WTC11 (cell line): ENCODE data around the gene OAT. TPM values are rescaled to one million over a fixed set of nuclear protein-coding genes. Genes with fewer than 3 reads are reported as not detected.

ENCODE experiments used
- ATAC-seq: fragments of 200-7000 bp; cut with Tn5 transposase; 2 replicates; pipeline ENCODE4 v1.10.0; 2021; ENCODE audit warnings: mild to moderate bottlenecking, moderate library complexity
- CTCF ChIA-PET: fragments of 300-600 bp; sonication (Branson Sonifier 250); formaldehyde crosslinking; loops from one replicate; lab custom pipeline; 2021; ENCODE audit warnings: antibody characterized with exemption; lab: Charles Lee
- POLR2A ChIA-PET: fragments of 350-600 bp; sonication (Branson Sonifier 250); formaldehyde crosslinking; loops from one replicate; lab custom pipeline; 2021; ENCODE audit warnings: antibody characterized with exemption; lab: Charles Lee
- DNase-seq: peaks from one replicate; pipeline ENCODE4 v3.0.0; 2021; ENCODE audit warnings: low spot score
- H3K27ac Mint-ChIP-seq: 2 replicates; pipeline ENCODE4 v1.8.0; 2021; ENCODE audit warnings: mixed read lengths
- H3K27me3 Mint-ChIP-seq: 2 replicates; pipeline ENCODE4 v1.8.0; 2021; ENCODE audit warnings: low read depth, mild to moderate bottlenecking, moderate library complexity, mixed read lengths
- H3K36me3 Mint-ChIP-seq: 2 replicates; pipeline ENCODE4 v1.8.0; 2021; ENCODE audit warnings: mixed read lengths
- H3K4me1 Mint-ChIP-seq: 2 replicates; pipeline ENCODE4 v1.8.0; 2022; ENCODE audit warnings: mixed read lengths
- H3K4me3 Mint-ChIP-seq: 2 replicates; pipeline ENCODE4 v1.8.0; 2021; ENCODE audit warnings: mild to moderate bottlenecking, moderate library complexity, mixed read lengths
- H3K9me3 Mint-ChIP-seq: 2 replicates; pipeline ENCODE4 v1.8.0; 2021; ENCODE audit warnings: mixed read lengths
- CREM ChIP-seq: sonication (generic); formaldehyde crosslinking; IDR thresholded peaks from 2 replicates; pipeline ENCODE4 v1.8.1; 2022; ENCODE audit warnings: mild to moderate bottlenecking, missing genetic modification reagents, moderate library complexity
- EMX1 ChIP-seq: fragments of 250-450 bp; sonication (Bioruptor Pico); IDR thresholded peaks from 2 replicates; pipeline ENCODE4 v1.8.0; 2021; ENCODE audit warnings: mild to moderate bottlenecking
- ESRRA ChIP-seq: sonication (generic); formaldehyde crosslinking; IDR thresholded peaks from 2 replicates; pipeline ENCODE4 v1.8.1; 2022; ENCODE audit warnings: mild to moderate bottlenecking, missing genetic modification reagents, borderline replicate concordance
- JAZF1 ChIP-seq: fragments of 250-450 bp; sonication (Bioruptor Pico); IDR thresholded peaks from 2 replicates; pipeline ENCODE4 v1.9.0; 2021; ENCODE audit warnings: moderate library complexity, mild to moderate bottlenecking, inconsistent platforms
- MLX ChIP-seq: sonication (generic); formaldehyde crosslinking; IDR thresholded peaks from 2 replicates; pipeline ENCODE4 v1.8.1; 2023; ENCODE audit warnings: mild to moderate bottlenecking, missing genetic modification reagents, moderate library complexity
- NFATC4 ChIP-seq: fragments of 250-450 bp; sonication (Bioruptor Pico); IDR thresholded peaks from 2 replicates; pipeline ENCODE4 v1.9.0; 2021; ENCODE audit warnings: mild to moderate bottlenecking
- NR1H2 ChIP-seq: sonication (generic); formaldehyde crosslinking; IDR thresholded peaks from 2 replicates; pipeline ENCODE4 v1.9.0; 2021; ENCODE audit warnings: mild to moderate bottlenecking, moderate library complexity, missing genetic modification reagents
- OVOL2 ChIP-seq: fragments of 250-450 bp; sonication (Bioruptor Pico); IDR thresholded peaks from 2 replicates; pipeline ENCODE4 v1.9.0; 2021; ENCODE audit warnings: mild to moderate bottlenecking, borderline replicate concordance
- PREB ChIP-seq: sonication (generic); formaldehyde crosslinking; IDR thresholded peaks from 2 replicates; pipeline ENCODE4 v1.8.1; 2022; ENCODE audit warnings: mild to moderate bottlenecking, missing genetic modification reagents, moderate library complexity, borderline replicate concordance
- SP1 ChIP-seq: sonication (generic); formaldehyde crosslinking; conservative IDR thresholded peaks from 2 replicates; pipeline ENCODE4 v1.8.1; 2022; ENCODE audit warnings: missing genetic modification reagents
- TP53 ChIP-seq: sonication (generic); formaldehyde crosslinking; IDR thresholded peaks from 2 replicates; pipeline ENCODE4 v1.8.1; 2023; ENCODE audit warnings: mild to moderate bottlenecking, missing genetic modification reagents
- ZNF121 ChIP-seq: sonication (generic); formaldehyde crosslinking; IDR thresholded peaks from 2 replicates; pipeline ENCODE4 v1.8.0; 2023; ENCODE audit warnings: missing genetic modification reagents
- ZSCAN18 ChIP-seq: fragments of 250-450 bp; sonication (Bioruptor Pico); IDR thresholded peaks from 2 replicates; pipeline ENCODE4 v2.1.2; 2022; ENCODE audit warnings: mild to moderate bottlenecking, moderate library complexity
- total RNA-seq: library from RNA; stranded (reverse); gene quantifications from 3 replicates; pipeline ENCODE4 v1.2.3, GENCODE V29; 2021
- TF ChIP-seq, protein P1 (sequence below): sonication (generic); formaldehyde crosslinking; IDR thresholded peaks from 2 replicates; pipeline ENCODE4 v1.8.0; 2022; ENCODE audit warnings: mild to moderate bottlenecking, missing genetic modification reagents
- TF ChIP-seq, protein P2 (sequence below): sonication (generic); formaldehyde crosslinking; IDR thresholded peaks from 2 replicates; pipeline ENCODE4 v1.8.1; 2022; ENCODE audit warnings: mild to moderate bottlenecking, moderate library complexity, missing genetic modification reagents
- TF ChIP-seq, protein P3 (sequence below): sonication (generic); formaldehyde crosslinking; IDR thresholded peaks from 2 replicates; pipeline ENCODE4 v1.8.0; 2022; ENCODE audit warnings: mild to moderate bottlenecking, missing genetic modification reagents
- TF ChIP-seq, protein P4 (sequence below): sonication (generic); formaldehyde crosslinking; conservative IDR thresholded peaks from 2 replicates; pipeline ENCODE4 v1.8.1; 2023; ENCODE audit warnings: mild to moderate bottlenecking, low read depth, missing genetic modification reagents, moderate library complexity

The OAT gene
- total RNA-seq, 1 experiment from 2014 or later = 117 TPM

DNA sequence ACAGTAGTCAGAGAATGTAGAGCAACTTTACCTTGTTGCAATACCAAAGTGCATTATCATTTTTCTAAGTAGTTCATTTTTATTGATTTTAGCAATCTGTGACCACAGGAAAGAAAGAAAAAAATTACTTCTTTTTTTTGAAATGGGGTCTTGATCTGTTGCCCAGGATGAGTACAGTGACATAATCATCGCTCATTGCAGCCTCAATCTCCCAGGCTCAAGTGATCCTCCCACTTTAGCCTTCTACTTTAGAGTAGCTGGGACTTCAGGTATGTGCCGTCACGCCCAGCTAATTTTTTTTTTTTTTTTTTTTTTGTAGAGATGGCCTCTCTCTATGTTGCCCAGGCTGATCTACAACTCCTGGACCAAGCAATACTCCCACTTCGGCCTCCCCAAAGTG is 11.4 kb upstream of the OAT start:
- no peaks in the 10 kb centered on the region for H3K36me3 Mint-ChIP-seq
- no peak for DNase-seq
- H3K4me3 Mint-ChIP-seq = no peak overlapping the region
- H3K4me1 Mint-ChIP-seq = peaks cover 20% of the 10 kb centered on the region
- TF ChIP-seq MLX (CRISPR knock-in tag) (no peak), ZNF121 (peak; percentile 63; the same call in 1 of the 2 replicates)
- TF ChIP-seq, all 79 proteins: peak for 1
- Mint-ChIP-seq H3K27ac (no peak overlapping the region), H3K27me3 (no peaks in the 10 kb centered on the region; the same call in 1 of the 2 replicates), H3K9me3 (no peaks in the 10 kb centered on the region)
- CTCF ChIA-PET = interaction anchor here (0.7 to 1.7 kb wide), 6 partner anchors 11 to 135 kb away, joined by 3 to 5 read pairs (median 3); partner anchors contain the start of gene OAT
- POLR2A ChIA-PET = no interaction called here
- ATAC-seq = no peak

DNA sequence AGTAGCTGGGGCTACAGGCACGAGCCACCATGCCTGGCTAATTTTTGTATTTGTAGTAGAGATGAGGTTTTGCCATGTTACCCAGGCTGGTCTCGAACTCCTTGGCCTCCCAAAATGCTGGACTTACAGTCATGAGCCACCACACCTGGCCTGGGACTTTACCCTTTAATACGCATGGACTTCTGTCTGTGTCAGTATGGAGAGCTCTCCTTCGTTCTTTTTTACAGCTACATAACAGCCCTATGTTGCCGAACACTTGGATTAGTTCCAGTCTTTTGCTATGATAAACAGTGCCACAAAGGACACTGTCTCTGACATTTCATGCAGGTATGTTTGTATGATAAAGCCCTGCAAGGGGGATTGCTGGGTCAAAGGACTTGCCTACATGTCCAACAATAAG is 10.9 kb upstream of the OAT start:
- peaks cover 20% of the 10 kb centered on the region for H3K4me1 Mint-ChIP-seq
- H3K27me3 Mint-ChIP-seq = no peaks in the 10 kb centered on the region; the same call in 1 of the 2 replicates

DNA sequence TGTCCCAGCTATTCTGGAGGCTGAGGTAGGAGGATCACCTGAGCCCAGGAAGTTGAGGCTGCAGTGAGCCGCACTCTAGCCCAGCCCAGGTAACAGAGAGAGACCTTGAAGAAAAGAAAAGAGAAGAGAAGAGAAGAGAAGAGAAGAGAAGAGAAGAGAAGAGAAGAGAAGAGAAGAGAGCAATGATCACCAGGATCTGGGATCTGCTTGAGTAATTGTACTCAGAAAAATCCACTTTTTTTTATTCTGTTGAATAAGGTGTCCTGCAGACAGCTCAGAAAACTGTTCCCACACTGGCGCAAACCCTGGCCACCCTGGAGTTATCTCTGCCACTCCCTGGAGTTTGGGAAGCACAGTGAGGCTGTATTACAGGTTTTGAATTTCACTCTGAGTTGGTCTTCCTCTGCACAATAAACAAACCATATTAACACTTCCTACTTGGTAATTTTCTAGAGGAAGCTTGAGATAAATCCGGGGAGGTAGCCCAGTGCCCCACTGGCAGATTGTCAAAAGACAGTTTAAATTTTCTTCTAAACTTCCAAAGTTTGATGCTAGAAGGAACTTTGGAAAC is 9.6 kb upstream of the OAT start:
- ATAC-seq (no peak), DNase-seq (no peak)
- H3K9me3 Mint-ChIP-seq = no peaks in the 10 kb centered on the region
- H3K27ac Mint-ChIP-seq = no peak overlapping the region
- H3K36me3 Mint-ChIP-seq = no peaks in the 10 kb centered on the region
- H3K4me3 Mint-ChIP-seq = no peak overlapping the region
- CTCF ChIA-PET = interaction anchor here (1.0 to 2.1 kb wide), 4 partner anchors 9 to 34 kb away, joined by 3 to 8 read pairs (median 6); partner anchors contain the start of genes LHPP and OAT
- H3K27me3 Mint-ChIP-seq = no peaks in the 10 kb centered on the region; the same call in 1 of the 2 replicates
- POLR2A ChIA-PET = no interaction called here
- TF ChIP-seq TP53 (CRISPR knock-in tag) (no peak), PREB (CRISPR knock-in tag) (no peak)
- TF ChIP-seq, protein P1, sequence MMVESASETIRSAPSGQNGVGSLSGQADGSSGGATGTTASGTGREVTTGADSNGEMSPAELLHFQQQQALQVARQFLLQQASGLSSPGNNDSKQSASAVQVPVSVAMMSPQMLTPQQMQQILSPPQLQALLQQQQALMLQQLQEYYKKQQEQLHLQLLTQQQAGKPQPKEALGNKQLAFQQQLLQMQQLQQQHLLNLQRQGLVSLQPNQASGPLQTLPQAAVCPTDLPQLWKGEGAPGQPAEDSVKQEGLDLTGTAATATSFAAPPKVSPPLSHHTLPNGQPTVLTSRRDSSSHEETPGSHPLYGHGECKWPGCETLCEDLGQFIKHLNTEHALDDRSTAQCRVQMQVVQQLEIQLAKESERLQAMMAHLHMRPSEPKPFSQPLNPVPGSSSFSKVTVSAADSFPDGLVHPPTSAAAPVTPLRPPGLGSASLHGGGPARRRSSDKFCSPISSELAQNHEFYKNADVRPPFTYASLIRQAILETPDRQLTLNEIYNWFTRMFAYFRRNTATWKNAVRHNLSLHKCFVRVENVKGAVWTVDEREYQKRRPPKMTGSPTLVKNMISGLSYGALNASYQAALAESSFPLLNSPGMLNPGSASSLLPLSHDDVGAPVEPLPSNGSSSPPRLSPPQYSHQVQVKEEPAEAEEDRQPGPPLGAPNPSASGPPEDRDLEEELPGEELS (CRISPR knock-in tag) = no peak
- peaks cover 32% of the 10 kb centered on the region for H3K4me1 Mint-ChIP-seq

More for the DNA sequence above, 10.9 kb upstream of the OAT start:
- DNase-seq = no peak
- no peak for TF ChIP-seq SP1 (CRISPR knock-in tag)
- TF ChIP-seq, protein P2, sequence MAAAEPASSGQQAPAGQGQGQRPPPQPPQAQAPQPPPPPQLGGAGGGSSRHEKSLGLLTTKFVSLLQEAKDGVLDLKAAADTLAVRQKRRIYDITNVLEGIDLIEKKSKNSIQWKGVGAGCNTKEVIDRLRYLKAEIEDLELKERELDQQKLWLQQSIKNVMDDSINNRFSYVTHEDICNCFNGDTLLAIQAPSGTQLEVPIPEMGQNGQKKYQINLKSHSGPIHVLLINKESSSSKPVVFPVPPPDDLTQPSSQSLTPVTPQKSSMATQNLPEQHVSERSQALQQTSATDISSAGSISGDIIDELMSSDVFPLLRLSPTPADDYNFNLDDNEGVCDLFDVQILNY = no peak
- TF ChIP-seq JAZF1 (CRISPR knock-in tag) = no peak
- no peak for TF ChIP-seq EMX1 (CRISPR knock-in tag)
- no peak for TF ChIP-seq NFATC4 (CRISPR knock-in tag)
- no peak for TF ChIP-seq CREM
- TF ChIP-seq, protein P3, sequence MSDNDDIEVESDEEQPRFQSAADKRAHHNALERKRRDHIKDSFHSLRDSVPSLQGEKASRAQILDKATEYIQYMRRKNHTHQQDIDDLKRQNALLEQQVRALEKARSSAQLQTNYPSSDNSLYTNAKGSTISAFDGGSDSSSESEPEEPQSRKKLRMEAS (CRISPR knock-in tag) = no peak
- no peak for TF ChIP-seq ZSCAN18 (CRISPR knock-in tag)
- TF ChIP-seq, protein P4, sequence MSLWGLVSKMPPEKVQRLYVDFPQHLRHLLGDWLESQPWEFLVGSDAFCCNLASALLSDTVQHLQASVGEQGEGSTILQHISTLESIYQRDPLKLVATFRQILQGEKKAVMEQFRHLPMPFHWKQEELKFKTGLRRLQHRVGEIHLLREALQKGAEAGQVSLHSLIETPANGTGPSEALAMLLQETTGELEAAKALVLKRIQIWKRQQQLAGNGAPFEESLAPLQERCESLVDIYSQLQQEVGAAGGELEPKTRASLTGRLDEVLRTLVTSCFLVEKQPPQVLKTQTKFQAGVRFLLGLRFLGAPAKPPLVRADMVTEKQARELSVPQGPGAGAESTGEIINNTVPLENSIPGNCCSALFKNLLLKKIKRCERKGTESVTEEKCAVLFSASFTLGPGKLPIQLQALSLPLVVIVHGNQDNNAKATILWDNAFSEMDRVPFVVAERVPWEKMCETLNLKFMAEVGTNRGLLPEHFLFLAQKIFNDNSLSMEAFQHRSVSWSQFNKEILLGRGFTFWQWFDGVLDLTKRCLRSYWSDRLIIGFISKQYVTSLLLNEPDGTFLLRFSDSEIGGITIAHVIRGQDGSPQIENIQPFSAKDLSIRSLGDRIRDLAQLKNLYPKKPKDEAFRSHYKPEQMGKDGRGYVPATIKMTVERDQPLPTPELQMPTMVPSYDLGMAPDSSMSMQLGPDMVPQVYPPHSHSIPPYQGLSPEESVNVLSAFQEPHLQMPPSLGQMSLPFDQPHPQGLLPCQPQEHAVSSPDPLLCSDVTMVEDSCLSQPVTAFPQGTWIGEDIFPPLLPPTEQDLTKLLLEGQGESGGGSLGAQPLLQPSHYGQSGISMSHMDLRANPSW (CRISPR knock-in tag) = no peak
- no peak for TF ChIP-seq NR1H2
- TF ChIP-seq ESRRA (CRISPR knock-in tag) = no peak
- TF ChIP-seq OVOL2 = no peak
- ChIA-PET POLR2A (no interaction called here), CTCF (interaction anchor here (0.7 to 2.1 kb wide), 6 partner anchors 11 to 136 kb away, joined by 3 to 8 read pairs (median 3); partner anchors contain the start of genes LHPP and OAT)
- no peak overlapping the region for H3K4me3 Mint-ChIP-seq
- H3K36me3 Mint-ChIP-seq = no peaks in the 10 kb centered on the region
- H3K9me3 Mint-ChIP-seq = no peaks in the 10 kb centered on the region
- ATAC-seq = no peak; the same call in 1 of the 2 replicates
- H3K27ac Mint-ChIP-seq = no peak overlapping the region
